GM23248 (cell line): ENCODE results near the gene HYKK.

Experiments
- EZH2 ChIP-seq: fragments of 200-600 bp; sonication (generic); IDR thresholded peaks from 2 replicates; pipeline ENCODE4 v1.6.1; 2018; ENCODE audit warnings: antibody characterized with exemption, mild to moderate bottlenecking; ENCODE audit not compliant: insufficient read depth, poor library complexity, severe bottlenecking
- EZH2phosphoT487 ChIP-seq: fragments of 200-600 bp; sonication (generic); IDR thresholded peaks from 2 replicates; pipeline ENCODE4 v1.6.1; 2018; ENCODE audit warnings: antibody characterized with exemption, moderate library complexity, mild to moderate bottlenecking, low read depth; ENCODE audit not compliant: insufficient read depth

DNA sequence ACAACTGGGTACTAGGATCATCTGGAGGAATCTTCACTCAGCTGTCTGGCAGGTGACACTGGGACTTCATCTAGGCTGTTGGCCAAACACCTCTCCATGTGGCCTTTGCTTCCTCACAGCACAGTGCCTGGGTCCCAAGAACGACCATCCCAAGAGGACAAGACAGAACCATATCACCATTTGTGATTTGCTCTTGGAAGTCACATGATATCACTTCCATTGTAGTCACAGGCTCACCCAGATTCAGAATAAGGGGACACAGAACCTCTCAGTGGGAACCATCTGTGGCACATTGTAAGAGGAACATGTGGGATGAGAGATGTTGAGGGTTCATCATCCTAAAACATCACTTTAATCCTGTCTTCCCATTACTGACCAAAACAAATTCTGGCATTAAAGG lies 31.0 kb downstream of the HYKK start:
- TF ChIP-seq EZH2, result no peak
- no peak for TF ChIP-seq EZH2phosphoT487
